Measurements from ENCODE around the gene SLC27A5. TPM values are rescaled to one million over a fixed set of nuclear protein-coding genes. Genes with fewer than 3 reads are reported as not detected.
"Not testable (repeated sequence)": the region's sequence is repeated elsewhere in the genome, so short reads cannot be mapped to it uniquely, and the experiment has no call there.

The SLC27A5 gene
- total and polyA plus RNA-seq, 4 donors: 7.9 to 19.0 (median 13.0) TPM

DNA sequence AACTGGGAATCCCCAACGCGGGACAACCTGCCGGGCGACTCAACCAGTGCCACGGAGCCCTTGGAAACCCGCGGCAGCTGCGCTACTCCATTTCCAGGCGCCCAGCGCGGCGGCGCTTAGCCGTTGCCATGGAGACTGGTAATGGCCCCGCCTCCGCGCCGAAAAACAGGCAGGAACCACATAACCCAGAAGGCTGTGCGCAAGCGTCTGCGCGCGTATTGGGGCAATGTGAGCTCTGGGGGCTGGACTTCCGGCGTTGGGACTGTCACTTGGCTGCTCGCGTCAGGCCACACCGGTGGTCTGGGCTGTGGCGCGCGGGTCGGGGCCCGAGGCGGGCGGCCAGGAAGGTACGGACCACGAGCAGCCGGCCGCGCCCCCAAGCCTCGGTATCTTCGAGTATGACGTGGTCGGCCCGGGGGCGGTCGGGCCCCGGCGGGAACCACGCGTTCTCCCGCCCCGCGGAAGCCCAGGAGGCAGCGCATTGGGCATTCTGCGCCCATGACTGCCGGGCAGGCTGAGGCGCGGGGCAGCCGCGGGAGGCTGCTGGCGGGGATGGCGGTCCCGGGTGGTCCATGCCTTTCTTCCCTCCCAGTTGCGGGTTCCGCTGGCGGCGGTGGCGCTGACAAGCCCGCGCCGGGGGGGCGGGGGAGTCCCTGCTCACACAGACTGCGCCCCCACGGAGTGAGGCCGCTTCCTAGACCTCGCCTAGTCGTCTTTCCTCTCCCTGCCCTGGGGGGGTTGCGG lies 60.3 kb downstream of the SLC27A5 start, which contains the start of gene ZNF324B:
Gene ZNF324B, plus strand, starts transcription at position 265 of the 744 bp plus-strand sequence. CDS start 2,080 bp downstream, outside the sequence.
- DNase-seq (peak; percentile 97), ATAC-seq (ENCODE audit: insufficient read depth, low FRiP score) (peak; percentile 98)
- Histone ChIP-seq H3K27ac (ENCODE audit: low read depth in 1 of 2, low read length in 1 of 2) (peak within 1 kb of the TSS; percentile 72 to 74), H3K9ac (ENCODE audit: insufficient read depth in 1 of 2, low read length in 2 of 2) (peak within 1 kb of the TSS; percentile 0 to 39), H3K4me3 (peak within 1 kb of the TSS; percentile 83), H3K9me3 (ENCODE audit: control insufficient read depth in 4 of 4, insufficient read depth in 3 of 4, low read length in 3 of 4) (peaks cover 0 to 2% (median 0%) of the 10 kb centered on the region in 4 donors), H3K36me3 (ENCODE audit: control insufficient read depth in 4 of 4, insufficient read depth in 4 of 4, low read length in 4 of 4) (peaks cover 0 to 12% (median 5%) of the 10 kb centered on the region in 4 donors), H3K4me1 (ENCODE audit: control insufficient read depth in 5 of 5, insufficient read depth in 5 of 5, low read length in 5 of 5) (peaks cover 0 to 4% (median 0%) of the 10 kb centered on the region in 5 donors), H3K27me3 (ENCODE audit: control insufficient read depth in 3 of 3, insufficient read depth in 3 of 3, low read length in 2 of 3) (no peaks in the 10 kb centered on the region)
- TF ChIP-seq CTCF (IDR thresholded peaks at IDR 0.05; ENCODE audit: control extremely low read depth, extremely low read depth): no peak
- 0% methylated on average over 44 to 79 of the region's 79 CpGs for WGBS, 2 donors

GRCh38 chr19:58450856-58451357 lies 60.9 kb downstream of the SLC27A5 start:
- ATAC-seq (ENCODE audit: insufficient read depth, low FRiP score) (no peak), DNase-seq (peak in 2 of 3 donors; percentile 18 to 36)
- peak overlapping the region in 1 of 2 donors; percentile 0 for H3K9ac ChIP-seq (ENCODE audit: insufficient read depth in 1 of 2, low read length in 2 of 2)
- H3K27ac ChIP-seq (ENCODE audit: low read depth in 1 of 2, low read length in 1 of 2): peak overlapping the region in 1 of 2 donors; percentile 17
- H3K4me3 ChIP-seq: peak overlapping the region; percentile 15
- no peaks in the 10 kb centered on the region for H3K27me3 ChIP-seq (ENCODE audit: control insufficient read depth in 3 of 3, insufficient read depth in 3 of 3, low read length in 2 of 3)
- no peak for TF ChIP-seq CTCF (IDR thresholded peaks at IDR 0.05; ENCODE audit: control extremely low read depth, extremely low read depth)
- H3K4me1 ChIP-seq (ENCODE audit: control insufficient read depth in 5 of 5, insufficient read depth in 5 of 5, low read length in 5 of 5): peaks cover 0 to 4% (median 0%) of the 10 kb centered on the region in 5 donors
- H3K9me3 ChIP-seq (ENCODE audit: control insufficient read depth in 4 of 4, insufficient read depth in 3 of 4, low read length in 3 of 4): peaks cover 0 to 2% (median 0%) of the 10 kb centered on the region in 4 donors
- WGBS, 2 donors: 7 to 9% methylated on average over 11 of the region's 11 CpGs
- peaks cover 0 to 6% (median 2%) of the 10 kb centered on the region in 4 donors for H3K36me3 ChIP-seq (ENCODE audit: control insufficient read depth in 4 of 4, insufficient read depth in 4 of 4, low read length in 4 of 4)

DNA sequence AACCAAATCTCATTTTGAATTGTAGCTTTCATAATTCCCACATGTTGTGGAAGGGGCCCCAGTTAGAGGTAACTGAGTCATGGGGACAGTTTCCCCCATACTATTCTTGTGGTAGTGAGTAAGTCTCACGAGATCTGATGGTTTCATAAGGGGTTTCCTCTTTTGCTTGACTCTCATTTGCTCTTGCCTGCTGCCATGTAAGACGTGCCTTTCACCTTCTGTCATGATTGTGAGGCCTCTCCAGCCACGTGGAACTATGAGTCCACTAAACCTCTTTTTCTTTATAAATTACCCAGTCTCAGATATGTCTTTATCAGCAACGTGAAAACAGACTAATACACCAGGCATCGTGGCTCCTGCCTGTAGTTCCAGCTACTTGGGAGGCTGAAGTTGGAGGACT lies 61.8 kb downstream of the SLC27A5 start:
- not testable (repeated sequence) for H3K4me1 ChIP-seq (ENCODE audit: control insufficient read depth in 5 of 5, insufficient read depth in 5 of 5, low read length in 5 of 5); ATAC-seq (ENCODE audit: insufficient read depth, low FRiP score)
- WGBS, 2 donors: 53 to 54% methylated on average over 5 of the region's 5 CpGs

DNA sequence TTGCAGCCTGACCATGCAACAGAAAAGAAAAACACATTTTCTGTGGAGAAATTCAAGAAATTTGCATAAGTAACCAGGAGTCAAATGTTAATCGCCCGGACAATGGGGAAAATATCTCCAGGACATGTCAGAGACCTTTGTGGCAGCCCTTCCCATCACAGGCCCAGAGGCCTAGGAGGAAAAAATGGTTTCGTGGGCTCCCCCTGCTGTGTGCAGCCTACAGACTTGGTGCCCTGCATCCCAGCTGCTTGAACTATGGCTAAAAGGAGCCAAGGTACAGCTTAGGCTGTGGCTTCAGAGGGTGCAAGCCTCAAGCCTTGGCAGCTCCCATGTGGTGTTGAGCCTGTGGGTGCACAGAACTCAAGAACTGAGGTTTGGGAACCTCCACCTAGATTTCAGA lies 62.9 kb downstream of the SLC27A5 start:
- not testable (repeated sequence) for H3K36me3 ChIP-seq (ENCODE audit: control insufficient read depth in 4 of 4, insufficient read depth in 4 of 4, low read length in 4 of 4); H3K4me3 ChIP-seq; H3K27me3 ChIP-seq (ENCODE audit: control insufficient read depth in 3 of 3, insufficient read depth in 3 of 3, low read length in 2 of 3); H3K27ac ChIP-seq (ENCODE audit: low read depth in 1 of 2, low read length in 1 of 2); ATAC-seq (ENCODE audit: insufficient read depth, low FRiP score); H3K9ac ChIP-seq (ENCODE audit: insufficient read depth in 1 of 2, low read length in 2 of 2); DNase-seq; H3K9me3 ChIP-seq (ENCODE audit: control insufficient read depth in 4 of 4, insufficient read depth in 3 of 4, low read length in 3 of 4); H3K4me1 ChIP-seq (ENCODE audit: control insufficient read depth in 5 of 5, insufficient read depth in 5 of 5, low read length in 5 of 5)
- WGBS, 2 donors: 75 to 85% methylated on average over 3 of the region's 3 CpGs

More for the DNA sequence above, 61.8 kb downstream of the SLC27A5 start:
- not testable (repeated sequence) for H3K27me3 ChIP-seq (ENCODE audit: control insufficient read depth in 3 of 3, insufficient read depth in 3 of 3, low read length in 2 of 3); H3K4me3 ChIP-seq; DNase-seq; H3K27ac ChIP-seq (ENCODE audit: low read depth in 1 of 2, low read length in 1 of 2); H3K36me3 ChIP-seq (ENCODE audit: control insufficient read depth in 4 of 4, insufficient read depth in 4 of 4, low read length in 4 of 4); H3K9me3 ChIP-seq (ENCODE audit: control insufficient read depth in 4 of 4, insufficient read depth in 3 of 4, low read length in 3 of 4); H3K9ac ChIP-seq (ENCODE audit: insufficient read depth in 1 of 2, low read length in 2 of 2)

Small RNA genes lying within 50 kb of the gene (small RNA-seq; reads per million reads assigned to genes)
- not detected for gene MIR6807 (ENCODE audit: low replicate concordance)
- gene RN7SL525P (ENCODE audit: low replicate concordance): not detected
- gene RN7SL693P (ENCODE audit: low replicate concordance): not detected
- not detected for gene RNU6-1337P (ENCODE audit: low replicate concordance)

Other genes with a start within 250 kb of the SLC27A5 start
- gene ZNF8, start 233.0 kb downstream of the SLC27A5 start, total RNA-seq: 1 to 10 TPM; 5.2 to 8.0 TPM
- gene ZNF8, start 233.0 kb downstream of the SLC27A5 start, polyA plus RNA-seq: 1 to 10 TPM; 1.2 to 1.8 TPM
- gene ERVK3-1, start 206.6 kb downstream of the SLC27A5 start, total RNA-seq: 10 to 100 TPM; 31.8 to 58.8 TPM
- gene ERVK3-1, start 206.6 kb downstream of the SLC27A5 start, polyA plus RNA-seq: 10 to 100 TPM; 38.0 to 38.1 TPM
- gene ZSCAN22, start 185.0 kb downstream of the SLC27A5 start, total RNA-seq: 1 to 10 TPM; 3.7 TPM
- gene ZSCAN22, start 185.0 kb downstream of the SLC27A5 start, polyA plus RNA-seq: 1 to 10 TPM in 1 of 2 donors, under 1 TPM in 1; 0.93 to 1.1 TPM
- 10 to 100 TPM in 1 of 2 donors, 1 to 10 TPM in 1; 1.2 to 16.4 TPM for gene A1BG, start 158.5 kb downstream of the SLC27A5 start, total RNA-seq
- gene A1BG, start 158.5 kb downstream of the SLC27A5 start, polyA plus RNA-seq: 10 to 100 TPM; 20.9 to 53.4 TPM
- 1 to 10 TPM; 3.5 to 3.8 TPM for gene ZNF497, start 149.2 kb downstream of the SLC27A5 start, total RNA-seq
- gene ZNF497, start 149.2 kb downstream of the SLC27A5 start, polyA plus RNA-seq: 1 to 10 TPM in 1 of 2 donors, under 1 TPM in 1; 0.97 to 1.3 TPM
- 1 to 10 TPM; 2.5 to 3.2 TPM for gene ZNF837, start 131.0 kb downstream of the SLC27A5 start, total RNA-seq
- 1 to 10 TPM; 1.7 to 2.9 TPM for gene ZNF837, start 131.0 kb downstream of the SLC27A5 start, polyA plus RNA-seq
- gene RPS5, start 124.7 kb downstream of the SLC27A5 start, total RNA-seq: 1,000 to 10,000 TPM in 1 of 2 donors, 100 to 1,000 TPM in 1; 927 to 1,036 TPM
- 1,000 to 10,000 TPM; 1,145 to 1,802 TPM for gene RPS5, start 124.7 kb downstream of the SLC27A5 start, polyA plus RNA-seq
- gene RNF225, start 116.3 kb downstream of the SLC27A5 start, total RNA-seq: 1 to 10 TPM in 1 of 2 donors, under 1 TPM in 1; 0.26 to 1.5 TPM
- under 1 TPM in 1 of 2 donors, not detected in 1; 0.14 TPM for gene RNF225, start 116.3 kb downstream of the SLC27A5 start, polyA plus RNA-seq
- 10 to 100 TPM; 14.4 to 16.9 TPM for gene ZNF584, start 103.3 kb downstream of the SLC27A5 start, total RNA-seq
- 10 to 100 TPM in 1 of 2 donors, 1 to 10 TPM in 1; 6.0 to 13.1 TPM for gene ZNF584, start 103.3 kb downstream of the SLC27A5 start, polyA plus RNA-seq
- gene ZNF132, start 71.8 kb downstream of the SLC27A5 start, total RNA-seq: 1 to 10 TPM; 4.4 to 7.4 TPM
- 1 to 10 TPM; 1.0 to 1.4 TPM for gene ZNF132, start 71.8 kb downstream of the SLC27A5 start, polyA plus RNA-seq
- 1 to 10 TPM; 8.2 to 9.3 TPM for gene ZNF324B, start 60.4 kb downstream of the SLC27A5 start, total RNA-seq
- 1 to 10 TPM; 2.8 to 3.9 TPM for gene ZNF324B, start 60.4 kb downstream of the SLC27A5 start, polyA plus RNA-seq
- gene ZNF324, start 44.9 kb downstream of the SLC27A5 start, total RNA-seq: 10 to 100 TPM; 12.4 to 13.9 TPM
- 1 to 10 TPM; 4.6 to 5.3 TPM for gene ZNF324, start 44.9 kb downstream of the SLC27A5 start, polyA plus RNA-seq
- gene ZNF446, start 35.6 kb downstream of the SLC27A5 start, total RNA-seq: 10 to 100 TPM; 12.5 to 12.9 TPM
- 1 to 10 TPM; 8.3 to 9.5 TPM for gene ZNF446, start 35.6 kb downstream of the SLC27A5 start, polyA plus RNA-seq
- 10 to 100 TPM in 1 of 2 donors, 1 to 10 TPM in 1; 6.0 to 20.2 TPM for gene ZBTB45, start 7.8 kb upstream of the SLC27A5 start, total RNA-seq
- gene ZBTB45, start 7.8 kb upstream of the SLC27A5 start, polyA plus RNA-seq: 1 to 10 TPM; 7.7 to 9.6 TPM
- gene TRIM28, start 32.1 kb upstream of the SLC27A5 start, total RNA-seq: 100 to 1,000 TPM; 171 to 250 TPM
- 100 to 1,000 TPM; 175 to 188 TPM for gene TRIM28, start 32.1 kb upstream of the SLC27A5 start, polyA plus RNA-seq
- gene CHMP2A, start 43.1 kb upstream of the SLC27A5 start, total RNA-seq: 100 to 1,000 TPM in 1 of 2 donors, 10 to 100 TPM in 1; 87.7 to 156 TPM
- 100 to 1,000 TPM; 227 to 309 TPM for gene CHMP2A, start 43.1 kb upstream of the SLC27A5 start, polyA plus RNA-seq
- 10 to 100 TPM; 25.9 to 55.6 TPM for gene UBE2M, start 46.6 kb upstream of the SLC27A5 start, total RNA-seq
- gene UBE2M, start 46.6 kb upstream of the SLC27A5 start, polyA plus RNA-seq: 10 to 100 TPM; 55.7 to 60.7 TPM
- gene MZF1, start 61.3 kb upstream of the SLC27A5 start, total RNA-seq: 10 to 100 TPM; 28.4 to 37.5 TPM
- gene MZF1, start 61.3 kb upstream of the SLC27A5 start, polyA plus RNA-seq: 10 to 100 TPM; 19.2 to 31.7 TPM